PC-9 (cell line): ENCODE data around the gene TRPT1.

Experiments used
- CTCF ChIP-seq: fragments of 200-600 bp; sonication (generic); conservative IDR thresholded peaks from 2 replicates; pipeline ENCODE4 v1.6.1; 2017; ENCODE audit warnings: mixed run types, antibody characterized with exemption, mild to moderate bottlenecking, moderate library complexity
- EZH2 ChIP-seq: fragments of 200-600 bp; sonication (generic); IDR thresholded peaks from 2 replicates; pipeline ENCODE4 v1.8.0; 2017; ENCODE audit warnings: antibody characterized with exemption, low read depth

GRCh38 chr11:64198511-64198910, 27.5 kb downstream of the TRPT1 start:
- TF ChIP-seq CTCF: no peak
- no peak for TF ChIP-seq EZH2
